ENCODE data around the gene DHX57.

DHX57 gene

DNA sequence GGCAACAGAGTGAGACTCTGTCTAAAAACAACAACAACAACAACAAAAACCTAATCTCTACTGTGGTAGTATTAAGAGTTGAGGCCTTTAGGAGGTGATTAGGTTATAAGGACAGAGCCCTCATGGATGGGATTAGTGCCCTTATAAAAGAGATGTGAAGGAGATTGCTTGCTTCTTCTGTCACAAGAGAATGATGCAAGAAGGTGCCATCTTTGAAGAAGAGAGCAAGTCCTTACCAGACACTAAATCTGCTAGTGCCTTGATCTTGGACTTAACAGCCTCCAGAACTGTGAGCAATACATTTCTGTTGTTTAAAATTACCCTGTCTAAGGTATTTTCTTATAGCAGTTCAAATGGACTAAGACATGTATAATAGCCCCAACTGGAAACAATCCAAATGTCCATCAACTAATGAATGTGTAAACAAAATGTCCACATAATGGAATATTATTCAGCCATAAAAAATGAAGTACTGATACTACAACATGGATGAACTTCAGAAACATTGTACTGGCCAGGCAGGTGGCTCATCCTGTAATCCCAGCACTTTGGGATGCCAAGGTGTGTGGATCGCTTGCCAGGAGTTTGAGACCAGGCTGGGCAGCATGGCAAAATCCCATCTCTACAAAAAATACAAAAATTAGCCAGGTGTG lies 12.3 kb upstream of the DHX57 start:
- no peaks in the 10 kb centered on the region for H3K36me3 ChIP-seq (ENCODE audit: low read length)
- H4K20me1 ChIP-seq (ENCODE audit: low read depth, low read length), result no peaks in the 10 kb centered on the region
- H3K9me2 ChIP-seq (replicated peaks; ENCODE audit: insufficient read depth, low read length), result no peaks in the 10 kb centered on the region
- no peak overlapping the region for H3K27ac ChIP-seq (ENCODE audit: low read depth, low read length)
- no peak overlapping the region for H2AFZ ChIP-seq (ENCODE audit: low read depth, low read length, severe bottlenecking)
- no peaks in the 10 kb centered on the region for H3K9me3 ChIP-seq (ENCODE audit: insufficient read depth, low read length)
- no peaks in the 10 kb centered on the region for H3F3A ChIP-seq (ENCODE audit: insufficient read depth)
- no peak overlapping the region for H3K9ac ChIP-seq (ENCODE audit: low read length)
- TF ChIP-seq, protein P1, sequence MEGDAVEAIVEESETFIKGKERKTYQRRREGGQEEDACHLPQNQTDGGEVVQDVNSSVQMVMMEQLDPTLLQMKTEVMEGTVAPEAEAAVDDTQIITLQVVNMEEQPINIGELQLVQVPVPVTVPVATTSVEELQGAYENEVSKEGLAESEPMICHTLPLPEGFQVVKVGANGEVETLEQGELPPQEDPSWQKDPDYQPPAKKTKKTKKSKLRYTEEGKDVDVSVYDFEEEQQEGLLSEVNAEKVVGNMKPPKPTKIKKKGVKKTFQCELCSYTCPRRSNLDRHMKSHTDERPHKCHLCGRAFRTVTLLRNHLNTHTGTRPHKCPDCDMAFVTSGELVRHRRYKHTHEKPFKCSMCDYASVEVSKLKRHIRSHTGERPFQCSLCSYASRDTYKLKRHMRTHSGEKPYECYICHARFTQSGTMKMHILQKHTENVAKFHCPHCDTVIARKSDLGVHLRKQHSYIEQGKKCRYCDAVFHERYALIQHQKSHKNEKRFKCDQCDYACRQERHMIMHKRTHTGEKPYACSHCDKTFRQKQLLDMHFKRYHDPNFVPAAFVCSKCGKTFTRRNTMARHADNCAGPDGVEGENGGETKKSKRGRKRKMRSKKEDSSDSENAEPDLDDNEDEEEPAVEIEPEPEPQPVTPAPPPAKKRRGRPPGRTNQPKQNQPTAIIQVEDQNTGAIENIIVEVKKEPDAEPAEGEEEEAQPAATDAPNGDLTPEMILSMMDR (IDR thresholded peaks at IDR 0.05; ENCODE audit: insufficient read depth, low read length, poor library complexity, severe bottlenecking), result no peak
- H3K4me3 ChIP-seq (ENCODE audit: insufficient read depth, low read length, poor library complexity, severe bottlenecking), result no peak overlapping the region
- no peaks in the 10 kb centered on the region for H3K27me3 ChIP-seq (ENCODE audit: low read length)
- no peaks in the 10 kb centered on the region for H3K79me2 ChIP-seq (ENCODE audit: insufficient read depth, low read length)
- H3K4me2 ChIP-seq (ENCODE audit: low read depth, low read length, poor library complexity, severe bottlenecking), result no peak overlapping the region

DNA sequence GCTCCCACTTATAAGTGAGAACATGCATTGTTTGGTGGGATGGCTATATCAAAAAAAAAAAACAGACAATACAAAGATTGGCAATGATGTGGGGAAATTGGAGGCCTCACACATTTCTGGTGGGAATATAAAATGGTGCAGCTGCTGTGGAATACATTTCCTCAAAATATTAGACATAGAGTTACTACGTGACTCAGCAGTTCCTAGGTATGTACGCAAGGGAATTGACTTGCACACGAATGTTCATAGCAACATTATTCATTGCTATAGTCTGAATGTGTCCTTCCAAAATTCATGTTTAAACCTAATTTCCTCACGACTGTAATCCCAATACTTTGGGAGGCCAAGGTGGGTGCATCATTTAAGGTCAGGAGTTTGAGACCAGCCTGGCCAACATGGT lies 11.6 kb upstream of the DHX57 start:
- H3K4me2 ChIP-seq (ENCODE audit: low read depth, low read length, poor library complexity, severe bottlenecking), result no peak overlapping the region
- no peaks in the 10 kb centered on the region for H3K36me3 ChIP-seq (ENCODE audit: low read length)
- no peaks in the 10 kb centered on the region for H3F3A ChIP-seq (ENCODE audit: insufficient read depth)
- H3K9me2 ChIP-seq (replicated peaks; ENCODE audit: insufficient read depth, low read length), result no peaks in the 10 kb centered on the region
- no peak overlapping the region for H3K27ac ChIP-seq (ENCODE audit: low read depth, low read length)
- H2AFZ ChIP-seq (ENCODE audit: low read depth, low read length, severe bottlenecking), result no peak overlapping the region
- H3K9me3 ChIP-seq (ENCODE audit: insufficient read depth, low read length), result no peaks in the 10 kb centered on the region
- no peaks in the 10 kb centered on the region for H3K79me2 ChIP-seq (ENCODE audit: insufficient read depth, low read length)
- no peaks in the 10 kb centered on the region for H3K27me3 ChIP-seq (ENCODE audit: low read length)
- no peaks in the 10 kb centered on the region for H4K20me1 ChIP-seq (ENCODE audit: low read depth, low read length)
- H3K4me3 ChIP-seq (ENCODE audit: insufficient read depth, low read length, poor library complexity, severe bottlenecking), result no peak overlapping the region
- no peak overlapping the region for H3K9ac ChIP-seq (ENCODE audit: low read length)
- TF ChIP-seq, protein P1 (IDR thresholded peaks at IDR 0.05; ENCODE audit: insufficient read depth, low read length, poor library complexity, severe bottlenecking), result no peak
- TF ChIP-seq EZH2phosphoT487 (conservative IDR thresholded peaks at IDR 0.05; ENCODE audit: low read length), result no peak

DNA sequence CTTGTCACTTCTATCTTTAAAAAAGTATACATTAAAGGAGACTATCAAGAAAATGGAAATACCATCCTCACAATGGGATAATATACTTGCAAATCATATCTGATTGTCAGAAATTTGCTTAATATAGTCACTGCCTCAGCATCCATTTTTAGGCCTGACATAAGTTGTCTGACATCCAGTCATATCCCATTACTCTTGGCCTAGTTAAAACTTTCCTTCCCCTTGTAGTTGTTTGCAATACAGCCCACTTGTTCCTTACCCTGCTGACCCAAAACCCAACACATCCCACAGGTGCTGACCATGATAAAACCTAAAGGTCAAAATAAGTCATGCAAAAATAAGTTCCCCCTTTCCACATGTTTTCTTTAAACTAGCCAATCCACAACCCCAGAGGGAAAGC lies 10.3 kb upstream of the DHX57 start:
- Histone ChIP-seq H4K20me1 (ENCODE audit: low read depth, low read length) (no peaks in the 10 kb centered on the region), H3K27me3 (ENCODE audit: low read length) (no peaks in the 10 kb centered on the region), H3F3A (ENCODE audit: insufficient read depth) (no peaks in the 10 kb centered on the region), H3K4me3 (ENCODE audit: insufficient read depth, low read length, poor library complexity, severe bottlenecking) (no peak overlapping the region), H3K9me3 (ENCODE audit: insufficient read depth, low read length) (no peaks in the 10 kb centered on the region), H3K27ac (ENCODE audit: low read depth, low read length) (no peak overlapping the region), H3K9me2 (replicated peaks; ENCODE audit: insufficient read depth, low read length) (no peaks in the 10 kb centered on the region), H3K79me2 (ENCODE audit: insufficient read depth, low read length) (no peaks in the 10 kb centered on the region), H3K9ac (ENCODE audit: low read length) (no peak overlapping the region), H2AFZ (ENCODE audit: low read depth, low read length, severe bottlenecking) (no peak overlapping the region), H3K36me3 (ENCODE audit: low read length) (no peaks in the 10 kb centered on the region), H3K4me2 (ENCODE audit: low read depth, low read length, poor library complexity, severe bottlenecking) (no peak overlapping the region)
- no peak for TF ChIP-seq EZH2phosphoT487 (conservative IDR thresholded peaks at IDR 0.05; ENCODE audit: low read length)
- TF ChIP-seq, protein P1 (IDR thresholded peaks at IDR 0.05; ENCODE audit: insufficient read depth, low read length, poor library complexity, severe bottlenecking), result no peak
